ENCODE measurements around the gene PPP1R37. TPM values are rescaled to one million over a fixed set of nuclear protein-coding genes. Genes with fewer than 3 reads are reported as not detected.

Gene PPP1R37
- total and polyA plus RNA-seq, 2 of the 13 experiments (the other 11 are each of a cell fraction or from before 2014, with no cell fraction given): 9.0 to 14.3 TPM

- TF ChIP-seq EP300 (IDR thresholded peaks at IDR 0.05; ENCODE audit: low read depth in 2 of 2, low read length in 2 of 2): 0 out of 4 replicates have a peak, but pooled peaks of 1 of the 2 experiments have one; percentile 35
- 0 out of 2 replicates have a peak, but pooled peaks have one; percentile 41 for TF ChIP-seq EP300 (CRISPR knock-in tag; IDR thresholded peaks at IDR 0.05; ENCODE audit: borderline replicate concordance)
- peak; percentile 65; the same call in 1 of the 2 replicates for TF ChIP-seq ZBTB10 (CRISPR knock-in tag; IDR thresholded peaks at IDR 0.05; ENCODE audit: borderline replicate concordance)
- TF ChIP-seq MAFG (CRISPR knock-in tag; IDR thresholded peaks at IDR 0.05): no peak
- TF ChIP-seq THYN1 (CRISPR knock-in tag; IDR thresholded peaks at IDR 0.05; ENCODE audit: borderline replicate concordance, low read depth): no peak
- TF ChIP-seq IKZF5 (CRISPR knock-in tag; IDR thresholded peaks at IDR 0.05): peak; percentile 53; the same call in 1 of the 2 replicates
- TF ChIP-seq NR2C2 (CRISPR knock-in tag; IDR thresholded peaks at IDR 0.05; ENCODE audit: borderline replicate concordance): no peak
- TF ChIP-seq ZNF180 (CRISPR knock-in tag; IDR thresholded peaks at IDR 0.05; ENCODE audit: borderline replicate concordance, low read depth): no peak
- no peak for TF ChIP-seq ZNF652 (CRISPR knock-in tag; IDR thresholded peaks at IDR 0.05; ENCODE audit: borderline replicate concordance, low read depth)
- no peak for TF ChIP-seq SOX13 (IDR thresholded peaks at IDR 0.05)
- TF ChIP-seq SOX13 (CRISPR knock-in tag; conservative IDR thresholded peaks at IDR 0.05 in 1 of 2, IDR thresholded peaks at IDR 0.05 in 1 of 2): peak in 1 of 2 experiments; percentile 85; a peak in 2 of 4 replicates
- TF ChIP-seq DR1 (CRISPR knock-in tag; IDR thresholded peaks at IDR 0.05): no peak
- TF ChIP-seq, protein P1, sequence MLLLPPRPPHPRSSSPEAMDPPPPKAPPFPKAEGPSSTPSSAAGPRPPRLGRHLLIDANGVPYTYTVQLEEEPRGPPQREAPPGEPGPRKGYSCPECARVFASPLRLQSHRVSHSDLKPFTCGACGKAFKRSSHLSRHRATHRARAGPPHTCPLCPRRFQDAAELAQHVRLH (CRISPR knock-in tag; IDR thresholded peaks at IDR 0.05; ENCODE audit: borderline replicate concordance, low read depth): no peak
- TF ChIP-seq, protein P2, sequence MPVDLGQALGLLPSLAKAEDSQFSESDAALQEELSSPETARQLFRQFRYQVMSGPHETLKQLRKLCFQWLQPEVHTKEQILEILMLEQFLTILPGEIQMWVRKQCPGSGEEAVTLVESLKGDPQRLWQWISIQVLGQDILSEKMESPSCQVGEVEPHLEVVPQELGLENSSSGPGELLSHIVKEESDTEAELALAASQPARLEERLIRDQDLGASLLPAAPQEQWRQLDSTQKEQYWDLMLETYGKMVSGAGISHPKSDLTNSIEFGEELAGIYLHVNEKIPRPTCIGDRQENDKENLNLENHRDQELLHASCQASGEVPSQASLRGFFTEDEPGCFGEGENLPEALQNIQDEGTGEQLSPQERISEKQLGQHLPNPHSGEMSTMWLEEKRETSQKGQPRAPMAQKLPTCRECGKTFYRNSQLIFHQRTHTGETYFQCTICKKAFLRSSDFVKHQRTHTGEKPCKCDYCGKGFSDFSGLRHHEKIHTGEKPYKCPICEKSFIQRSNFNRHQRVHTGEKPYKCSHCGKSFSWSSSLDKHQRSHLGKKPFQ (CRISPR knock-in tag; IDR thresholded peaks at IDR 0.05; ENCODE audit: insufficient replicate concordance): no peak
- TF ChIP-seq HMG20B (CRISPR knock-in tag; conservative IDR thresholded peaks at IDR 0.05): no peak
- TF ChIP-seq ZNF660 (CRISPR knock-in tag; IDR thresholded peaks at IDR 0.05; ENCODE audit: borderline replicate concordance, low read depth): no peak
- no peak for TF ChIP-seq EEA1 (CRISPR knock-in tag; IDR thresholded peaks at IDR 0.05; ENCODE audit: borderline replicate concordance)
- TF ChIP-seq ZNF678 (CRISPR knock-in tag; IDR thresholded peaks at IDR 0.05): no peak
- no peak for TF ChIP-seq AKAP8 (CRISPR knock-in tag; IDR thresholded peaks at IDR 0.05)
- 0 out of 2 replicates have a peak, but pooled peaks have one; percentile 30 for TF ChIP-seq HOXA5 (CRISPR knock-in tag; IDR thresholded peaks at IDR 0.05)
- no peak for TF ChIP-seq ZNF564 (CRISPR knock-in tag; IDR thresholded peaks at IDR 0.05)
- peak; percentile 17; the same call in 1 of the 2 replicates for TF ChIP-seq ZNF607 (CRISPR knock-in tag; IDR thresholded peaks at IDR 0.05; ENCODE audit: borderline replicate concordance)
Measured at GRCh38 chr19:45171211-45171623, 78.2 kb downstream of the PPP1R37 start (continued).

Data from HepG2 (cell line).